Calu3 (cell line): ENCODE data around the gene DYNC1H1. TPM values are rescaled to one million over a fixed set of nuclear protein-coding genes. Genes with fewer than 3 reads are reported as not detected.

Experiments
- BruUV-seq: library from RNA; stranded (reverse); fragments of 400-500 nt; replicated peaks from 2 replicates; lab custom pipeline; 2021; lab: Mats Ljungman, UMichigan
- CTCF ChIA-PET: fragments of 300-600 bp; sonication (Branson Sonifier 250); formaldehyde crosslinking; loops from one replicate; lab custom pipeline; 2022; ENCODE audit warnings: antibody characterized with exemption; lab: Charles Lee
- DNase-seq: peaks from one replicate; pipeline ENCODE4 v3.0.0; 2022
- H3K27ac Mint-ChIP-seq: one replicate; pipeline ENCODE4 v1.8.0; 2022; ENCODE audit warnings: mixed read lengths; ENCODE audit not compliant: unreplicated experiment
- H3K27me3 Mint-ChIP-seq: one replicate; pipeline ENCODE4 v1.8.0; 2022; ENCODE audit warnings: mixed read lengths; ENCODE audit not compliant: unreplicated experiment
- H3K36me3 Mint-ChIP-seq: one replicate; pipeline ENCODE4 v1.8.0; 2022; ENCODE audit warnings: mild to moderate bottlenecking, moderate library complexity, mixed read lengths; ENCODE audit not compliant: insufficient read depth, unreplicated experiment
- H3K4me1 Mint-ChIP-seq: one replicate; pipeline ENCODE4 v1.8.0; 2022; ENCODE audit warnings: mild to moderate bottlenecking, low read depth, mixed read lengths; ENCODE audit not compliant: unreplicated experiment
- H3K4me3 Mint-ChIP-seq: one replicate; pipeline ENCODE4 v1.8.0; 2022; ENCODE audit warnings: mild to moderate bottlenecking, low read depth, moderate library complexity, mixed read lengths; ENCODE audit not compliant: unreplicated experiment
- H3K9me3 Mint-ChIP-seq: one replicate; pipeline ENCODE4 v1.8.0; 2022; ENCODE audit warnings: low read depth, mixed read lengths; ENCODE audit not compliant: unreplicated experiment
- intact Hi-C: fragments of 100-400 bp; cut with micrococcal nuclease; formaldehyde crosslinking; loops from one replicate; pipeline ENCODE4 v1.10.0; 2022; ENCODE audit not compliant: unreplicated experiment
- total RNA-seq: library from RNA; stranded (reverse); gene quantifications from 2 replicates; pipeline ENCODE4 v1.2.3, GENCODE V29; 2022
- TF ChIP-seq, protein P1 (sequence below): fragments of 200-600 bp; IDR thresholded peaks from one replicate; pipeline ENCODE4 v1.8.0; 2022; ENCODE audit warnings: antibody characterized with exemption; ENCODE audit not compliant: unreplicated experiment

Gene DYNC1H1
- total RNA-seq, 1 experiment from 2014 or later = 529 TPM

DNA sequence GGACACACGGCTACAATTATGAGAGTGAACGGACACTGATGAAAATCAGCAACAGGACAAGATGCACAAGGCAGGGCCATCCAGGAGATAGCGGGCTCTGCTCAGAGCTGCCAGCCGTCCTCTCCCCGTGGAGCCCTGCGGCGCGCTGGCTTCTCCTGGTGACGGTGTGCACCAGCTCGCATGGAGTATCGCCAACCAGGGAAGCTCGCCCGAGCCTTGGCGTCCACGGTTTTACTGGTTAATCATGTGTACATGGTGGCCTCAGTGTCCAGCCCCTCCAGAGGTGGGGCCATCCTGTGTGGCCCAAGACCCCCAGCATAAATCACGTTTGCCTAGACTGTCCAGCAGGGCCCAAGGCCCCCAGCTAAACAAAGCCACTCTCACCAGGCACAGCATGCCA is 31.2 kb upstream of the DYNC1H1 start:
- H3K4me1 Mint-ChIP-seq = no peaks in the 10 kb centered on the region
- intact Hi-C loops = no loop called here
- CTCF ChIA-PET = no interaction called here
- no peak overlapping the region for H3K4me3 Mint-ChIP-seq
- no peak overlapping the region for H3K27ac Mint-ChIP-seq
- TF ChIP-seq, protein P1, sequence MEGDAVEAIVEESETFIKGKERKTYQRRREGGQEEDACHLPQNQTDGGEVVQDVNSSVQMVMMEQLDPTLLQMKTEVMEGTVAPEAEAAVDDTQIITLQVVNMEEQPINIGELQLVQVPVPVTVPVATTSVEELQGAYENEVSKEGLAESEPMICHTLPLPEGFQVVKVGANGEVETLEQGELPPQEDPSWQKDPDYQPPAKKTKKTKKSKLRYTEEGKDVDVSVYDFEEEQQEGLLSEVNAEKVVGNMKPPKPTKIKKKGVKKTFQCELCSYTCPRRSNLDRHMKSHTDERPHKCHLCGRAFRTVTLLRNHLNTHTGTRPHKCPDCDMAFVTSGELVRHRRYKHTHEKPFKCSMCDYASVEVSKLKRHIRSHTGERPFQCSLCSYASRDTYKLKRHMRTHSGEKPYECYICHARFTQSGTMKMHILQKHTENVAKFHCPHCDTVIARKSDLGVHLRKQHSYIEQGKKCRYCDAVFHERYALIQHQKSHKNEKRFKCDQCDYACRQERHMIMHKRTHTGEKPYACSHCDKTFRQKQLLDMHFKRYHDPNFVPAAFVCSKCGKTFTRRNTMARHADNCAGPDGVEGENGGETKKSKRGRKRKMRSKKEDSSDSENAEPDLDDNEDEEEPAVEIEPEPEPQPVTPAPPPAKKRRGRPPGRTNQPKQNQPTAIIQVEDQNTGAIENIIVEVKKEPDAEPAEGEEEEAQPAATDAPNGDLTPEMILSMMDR = no peak
- no TSS peak for BruUV-seq
- no peak for DNase-seq
- peaks cover under 1% of the 10 kb centered on the region for H3K27me3 Mint-ChIP-seq
- H3K9me3 Mint-ChIP-seq = no peaks in the 10 kb centered on the region
- H3K36me3 Mint-ChIP-seq = peaks cover 3% of the 10 kb centered on the region

GRCh38 chr14:101934601-101935150 is 29.7 kb upstream of the DYNC1H1 start:
- peaks cover 9% of the 10 kb centered on the region for H3K27me3 Mint-ChIP-seq
- H3K4me1 Mint-ChIP-seq = peaks cover 8% of the 10 kb centered on the region
- TF ChIP-seq, protein P1 = no peak
- H3K9me3 Mint-ChIP-seq = no peaks in the 10 kb centered on the region
- H3K4me3 Mint-ChIP-seq = no peak overlapping the region
- no peak overlapping the region for H3K27ac Mint-ChIP-seq
- CTCF ChIA-PET = no interaction called here
- no peak for DNase-seq
- BruUV-seq = no TSS peak
- intact Hi-C loops = no loop called here
- H3K36me3 Mint-ChIP-seq = no peaks in the 10 kb centered on the region

DNA sequence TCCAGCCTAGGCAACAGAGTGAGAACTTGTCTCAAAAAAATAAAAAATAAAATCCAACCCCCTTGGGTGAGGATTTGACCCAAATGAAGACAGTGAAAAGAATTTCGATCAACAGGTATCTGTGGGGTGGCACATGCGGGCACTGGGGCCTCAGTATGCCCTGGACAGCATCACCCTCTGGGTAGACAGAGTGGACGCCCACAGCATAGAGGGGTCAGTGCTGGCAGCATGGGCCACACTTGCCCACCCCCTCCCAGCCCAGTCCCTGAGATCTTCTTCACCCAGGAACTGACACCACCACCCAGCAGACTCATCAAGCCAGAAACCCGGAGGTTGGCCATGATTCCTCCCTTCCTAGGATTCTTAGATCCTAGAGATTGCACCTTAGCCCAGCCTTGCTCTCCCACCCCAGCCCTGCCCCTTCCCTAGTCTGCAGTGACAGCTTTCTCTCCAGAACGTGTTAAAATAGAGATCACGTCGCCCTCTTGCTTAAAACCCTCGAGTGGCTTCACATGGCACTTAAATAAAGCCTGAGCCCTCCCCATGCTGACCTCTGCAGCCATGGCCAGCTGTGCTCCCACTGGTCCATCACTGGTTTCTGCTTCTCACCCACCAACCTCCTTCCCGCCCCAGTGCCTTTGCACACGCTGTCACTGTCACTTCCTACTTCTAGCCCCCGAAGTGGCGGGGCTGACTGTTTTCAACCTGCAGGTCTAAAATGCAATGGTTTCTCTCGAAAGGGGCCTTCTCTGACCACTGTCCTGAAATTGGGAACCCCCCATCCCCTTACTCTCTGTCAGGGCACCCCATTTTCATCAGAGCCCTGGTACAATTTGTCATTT is 26.2 kb upstream of the DYNC1H1 start:
- Mint-ChIP-seq H3K4me3 (no peak overlapping the region), H3K27ac (no peak overlapping the region), H3K36me3 (no peaks in the 10 kb centered on the region), H3K9me3 (no peaks in the 10 kb centered on the region), H3K4me1 (peaks cover 8% of the 10 kb centered on the region), H3K27me3 (peaks cover 37% of the 10 kb centered on the region)
- TF ChIP-seq, protein P1 = no peak
- intact Hi-C loops = no loop called here
- CTCF ChIA-PET = no interaction called here
- no peak for DNase-seq
- BruUV-seq = no TSS peak

DNA sequence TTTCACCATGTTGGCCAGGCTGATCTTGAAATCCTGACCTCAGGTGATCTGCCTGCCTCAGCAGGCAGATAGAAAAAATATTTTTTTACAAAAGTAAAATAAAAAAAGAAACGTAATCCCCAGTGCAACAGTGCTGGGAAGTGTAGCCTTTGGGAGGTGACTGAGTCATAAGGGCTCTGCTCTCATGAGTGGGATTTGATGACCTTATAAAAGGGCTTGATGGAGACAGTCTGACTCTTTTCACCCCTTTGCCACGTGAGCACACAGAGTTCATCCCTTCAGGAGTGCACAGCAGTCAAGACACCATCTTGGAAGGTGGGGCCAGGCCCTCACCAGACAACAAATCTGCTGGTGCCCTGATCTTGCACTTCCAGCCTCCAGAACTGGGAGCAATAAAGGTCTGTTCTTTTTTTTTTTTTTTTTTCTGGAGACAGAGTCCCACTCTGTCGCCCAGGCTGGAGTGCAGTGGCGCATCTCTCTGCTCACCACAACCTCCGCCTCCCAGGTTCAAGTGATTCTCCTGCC is 24.7 kb upstream of the DYNC1H1 start:
- Mint-ChIP-seq H3K36me3 (no peaks in the 10 kb centered on the region), H3K9me3 (no peaks in the 10 kb centered on the region), H3K27me3 (peaks cover 53% of the 10 kb centered on the region), H3K4me1 (peaks cover 8% of the 10 kb centered on the region), H3K27ac (no peak overlapping the region), H3K4me3 (no peak overlapping the region)
- BruUV-seq = no TSS peak
- TF ChIP-seq, protein P1 = no peak
- intact Hi-C loops = no loop called here
- CTCF ChIA-PET = no interaction called here
- no peak for DNase-seq
